Sigmoid colon (tissue), 7 donors: ENCODE measurements around the gene CLDN15. TPM values are rescaled to one million over a fixed set of nuclear protein-coding genes. Genes with fewer than 3 reads are reported as not detected.
A peak's percentile ranks its signal among the peaks of the same experiment; 100 is the strongest.

ENCODE experiments used
- DNase-seq: peaks from one replicate; pipeline ENCODE4 v3.0.0-alpha.2; 2019
- H3K27ac ChIP-seq, 4 donors: fragments of 200-600 bp; sonication (generic); one replicate each; pipeline ENCODE4 v1.5.1; 2016 to 2019; ENCODE audit warnings: mild to moderate bottlenecking in 1 of 4
- H3K27me3 ChIP-seq, 3 donors: fragments of 200-600 bp; sonication (generic); one replicate each; pipeline ENCODE4 v1.5.1; 2019; ENCODE audit warnings: mild to moderate bottlenecking in 1 of 3
- H3K36me3 ChIP-seq, 4 donors: fragments of 200-600 bp; sonication (generic); one replicate each; pipeline ENCODE4 v1.5.1; 2016 to 2019
- H3K4me1 ChIP-seq, 4 donors: fragments of 200-600 bp; sonication (generic); one replicate each; pipeline ENCODE4 v1.5.1; 2017 to 2019
- H3K4me3 ChIP-seq, 4 donors: fragments of 200-600 bp; sonication (generic); one replicate each; pipeline ENCODE4 v1.5.1; 2017 to 2019; ENCODE audit warnings: mild to moderate bottlenecking in 2 of 4, moderate library complexity in 1 of 4
- H3K9me3 ChIP-seq, 4 donors: fragments of 200-600 bp in 3 of 4; sonication (generic) in 3 of 4; one replicate each; pipeline versions ENCODE4 v1.5.1 to v1.6.1; 2013 to 2019
- CTCF ChIP-seq, 4 experiments: fragments of 450-650 bp in 3 of 4; fragments of 200-600 bp in 1 of 4; IDR thresholded peaks; one replicate each; pipeline ENCODE4 v1.5.1; 2016 to 2019; ENCODE audit warnings: antibody characterized with exemption in 4 of 4, mild to moderate bottlenecking in 3 of 4, moderate library complexity in 2 of 4
- EP300 ChIP-seq, 4 donors: sonication (generic); formaldehyde crosslinking; IDR thresholded peaks; one replicate each; pipeline ENCODE4 v1.6.1; 2017; ENCODE audit warnings: antibody characterized with exemption in 4 of 4
- POLR2A ChIP-seq, 2 donors: fragments of 450-650 bp; IDR thresholded peaks; one replicate each; pipeline ENCODE4 v1.6.1; 2016; ENCODE audit warnings: antibody characterized with exemption in 2 of 2, mild to moderate bottlenecking in 2 of 2, moderate library complexity in 2 of 2
- POLR2AphosphoS5 ChIP-seq, 4 donors: sonication (generic); formaldehyde crosslinking; IDR thresholded peaks; one replicate each; pipeline ENCODE4 v1.6.1; 2017; ENCODE audit warnings: antibody characterized with exemption in 4 of 4
- WGBS, 2 donors: extraction: QIAGEN DNeasy Blood & Tissue Kit; methylation state at CpG; one replicate each; pipeline ENCODE4 v1.1.7; 2013; 5-methylcytosine and 5-hydroxymethylcytosine counted together
- intact Hi-C: fragments of 100-400 bp; cut with DNase I; formaldehyde crosslinking; loops from one replicate; pipeline ENCODE4 v1.15.1; 2023
- polyA plus RNA-seq, 3 donors: library from polyadenylated mRNA; stranded (reverse); fragments of 200-250 nt; gene quantifications; one replicate each; pipeline ENCODE4 v1.2.3, GENCODE V29; 2013
- total RNA-seq, 4 donors: library from RNA; depleted of rRNA; stranded (reverse); fragments of >200 nt; gene quantifications; one replicate each; pipeline ENCODE4 v1.1.0, GENCODE V29; 2016
- donor health status: healthy with polysubstance abuse.
- donor health status: Bipolar disorder and iron deficiency.
- donor health status: healthy.

The CLDN15 gene
- total and polyA plus RNA-seq, 7 donors: 2.5 to 16.3 (median 4.9) TPM

GRCh38 chr7:101233907-101234547 is 3.6 kb downstream of the CLDN15 start:
- no peak for DNase-seq
- H3K27ac ChIP-seq: no peak overlapping the region
- 82 to 93% methylated on average over 21 of the region's 21 CpGs for WGBS, 2 donors
- intact Hi-C loops: no loop called here
- TF ChIP-seq POLR2A (IDR thresholded peaks at IDR 0.05): no peak
- TF ChIP-seq POLR2AphosphoS5 (IDR thresholded peaks at IDR 0.05): no peak
- TF ChIP-seq EP300 (IDR thresholded peaks at IDR 0.05): no peak
- TF ChIP-seq CTCF (IDR thresholded peaks at IDR 0.05): no peak
- no peak overlapping the region for H3K4me3 ChIP-seq
- H3K36me3 ChIP-seq: peaks cover 2 to 31% (median 7%) of the 10 kb centered on the region in 4 donors
- H3K9me3 ChIP-seq: no peaks in the 10 kb centered on the region
- H3K27me3 ChIP-seq: peaks cover 0 to 11% (median 0%) of the 10 kb centered on the region in 3 donors
- H3K4me1 ChIP-seq: peaks cover 0 to 32% (median 26%) of the 10 kb centered on the region in 4 donors

- no peak overlapping the region for H3K27ac ChIP-seq
- WGBS, 2 donors: 14 to 54% methylated on average over 52 of the region's 52 CpGs
- no peaks in the 10 kb centered on the region for H3K9me3 ChIP-seq
- no peak for DNase-seq
- H3K4me1 ChIP-seq: peaks cover 0 to 15% (median 13%) of the 10 kb centered on the region in 4 donors
- H3K27me3 ChIP-seq: peaks cover 0 to 11% (median 0%) of the 10 kb centered on the region in 3 donors
- H3K36me3 ChIP-seq: peaks cover 0 to 32% (median 8%) of the 10 kb centered on the region in 4 donors
- H3K4me3 ChIP-seq: peak overlapping the region in 3 of 4 donors; percentile 1 to 19 (median 3)
- TF ChIP-seq EP300 (IDR thresholded peaks at IDR 0.05): no peak
- TF ChIP-seq POLR2A (IDR thresholded peaks at IDR 0.05): no peak
- no peak for TF ChIP-seq POLR2AphosphoS5 (IDR thresholded peaks at IDR 0.05)
- TF ChIP-seq CTCF (IDR thresholded peaks at IDR 0.05): no peak
- intact Hi-C loops: no loop called here
Measured at GRCh38 chr7:101232141-101232850, 5.3 kb downstream of the CLDN15 start.

- H3K27me3 ChIP-seq: peaks cover 0 to 11% (median 0%) of the 10 kb centered on the region in 3 donors
- intact Hi-C loops: no loop called here
- no peak for DNase-seq
- no peak for TF ChIP-seq POLR2A (IDR thresholded peaks at IDR 0.05)
- TF ChIP-seq POLR2AphosphoS5 (IDR thresholded peaks at IDR 0.05): no peak
- TF ChIP-seq EP300 (IDR thresholded peaks at IDR 0.05): no peak
- TF ChIP-seq CTCF (IDR thresholded peaks at IDR 0.05): no peak
- no peaks in the 10 kb centered on the region for H3K9me3 ChIP-seq
- peaks cover 0 to 32% (median 6%) of the 10 kb centered on the region in 4 donors for H3K36me3 ChIP-seq
- no peak overlapping the region for H3K27ac ChIP-seq
- H3K4me1 ChIP-seq: peaks cover 0 to 10% (median 7%) of the 10 kb centered on the region in 4 donors
- H3K4me3 ChIP-seq: no peak overlapping the region
- 18 to 62% methylated on average over 7 of the region's 7 CpGs for WGBS, 2 donors
Measured at GRCh38 chr7:101231644-101232043, 6.0 kb downstream of the CLDN15 start.

DNA sequence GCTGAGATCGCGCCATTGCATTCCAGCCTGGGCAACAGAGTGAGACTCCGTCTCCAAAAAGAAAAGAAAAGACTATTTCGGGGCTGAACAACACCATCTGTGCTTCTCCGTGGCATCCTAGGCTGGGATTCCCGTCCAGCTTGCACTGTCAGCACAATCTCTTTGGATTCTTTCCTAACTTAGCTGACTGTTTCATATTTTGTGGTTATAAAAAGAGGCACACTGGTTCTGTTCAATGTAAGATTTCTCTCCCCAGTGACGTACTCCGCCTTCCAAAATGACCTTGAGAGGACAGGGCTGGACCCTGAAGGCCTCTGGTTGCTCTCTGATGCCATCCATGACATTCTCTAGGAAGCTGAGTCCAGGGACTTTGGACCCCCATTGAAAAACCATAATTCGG is 10.9 kb downstream of the CLDN15 start:
- Histone ChIP-seq H3K27ac (no peak overlapping the region), H3K27me3 (peaks cover 0 to 2% (median 0%) of the 10 kb centered on the region in 3 donors), H3K9me3 (no peaks in the 10 kb centered on the region), H3K36me3 (peaks cover 15 to 72% (median 33%) of the 10 kb centered on the region in 4 donors), H3K4me3 (no peak overlapping the region), H3K4me1 (peaks cover 0 to under 1% (median 0%) of the 10 kb centered on the region in 4 donors)
- 89 to 90% methylated on average over 9 of the region's 9 CpGs for WGBS, 2 donors
- intact Hi-C loops: no loop called here
- no peak for DNase-seq
- TF ChIP-seq EP300 (IDR thresholded peaks at IDR 0.05): no peak
- no peak for TF ChIP-seq POLR2AphosphoS5 (IDR thresholded peaks at IDR 0.05)
- TF ChIP-seq POLR2A (IDR thresholded peaks at IDR 0.05): no peak
- no peak for TF ChIP-seq CTCF (IDR thresholded peaks at IDR 0.05)
